ENCODE results near the gene CCDC90B.
"Not testable (repeated sequence)": the region's sequence is repeated elsewhere in the genome, so short reads cannot be mapped to it uniquely, and the experiment has no call there.

The CCDC90B gene, protein sequence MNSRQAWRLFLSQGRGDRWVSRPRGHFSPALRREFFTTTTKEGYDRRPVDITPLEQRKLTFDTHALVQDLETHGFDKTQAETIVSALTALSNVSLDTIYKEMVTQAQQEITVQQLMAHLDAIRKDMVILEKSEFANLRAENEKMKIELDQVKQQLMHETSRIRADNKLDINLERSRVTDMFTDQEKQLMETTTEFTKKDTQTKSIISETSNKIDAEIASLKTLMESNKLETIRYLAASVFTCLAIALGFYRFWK

GRCh38 chr11:83285771-83286528, at the start of gene CCDC90B:
TSS of gene CCDC90B (minus strand) at chr11:83286367. CDS start at chr11:83285972, 395 bp downstream.
- peak; percentile 92 for DNase-seq

DNA sequence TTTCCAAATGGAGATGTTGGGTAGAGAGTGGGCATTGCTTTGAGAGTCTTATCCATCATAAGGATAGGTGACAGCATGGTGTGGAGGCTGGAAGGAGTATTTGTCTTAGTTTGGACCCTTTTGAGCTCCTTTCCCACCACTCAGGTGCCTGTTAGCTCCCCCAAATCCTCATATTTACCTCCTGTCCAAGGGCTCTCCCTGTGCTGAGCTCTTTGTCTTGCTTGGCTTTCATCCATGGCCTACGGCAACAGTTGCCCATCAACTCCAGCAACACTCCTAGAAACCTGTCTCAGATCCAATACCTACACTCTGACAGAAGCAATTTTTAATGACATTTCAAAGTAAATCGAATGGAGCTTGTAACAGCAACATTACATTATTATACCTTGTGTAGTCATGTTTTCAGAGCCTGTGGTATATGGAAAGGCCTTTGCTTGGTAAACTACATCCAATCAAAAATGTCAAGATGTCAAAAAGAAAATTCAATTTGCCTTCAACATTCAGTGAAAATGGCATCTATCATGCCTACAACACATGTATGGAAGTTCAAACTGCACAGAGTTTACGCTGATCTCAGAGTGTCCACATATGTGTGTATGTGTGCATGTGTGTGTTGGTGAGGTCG, 49.4 kb upstream of the CCDC90B start:
- DNase-seq: no peak

- no peak for DNase-seq
Observed at GRCh38 chr11:83330303-83330702, 44.1 kb upstream of the CCDC90B start.

DNA sequence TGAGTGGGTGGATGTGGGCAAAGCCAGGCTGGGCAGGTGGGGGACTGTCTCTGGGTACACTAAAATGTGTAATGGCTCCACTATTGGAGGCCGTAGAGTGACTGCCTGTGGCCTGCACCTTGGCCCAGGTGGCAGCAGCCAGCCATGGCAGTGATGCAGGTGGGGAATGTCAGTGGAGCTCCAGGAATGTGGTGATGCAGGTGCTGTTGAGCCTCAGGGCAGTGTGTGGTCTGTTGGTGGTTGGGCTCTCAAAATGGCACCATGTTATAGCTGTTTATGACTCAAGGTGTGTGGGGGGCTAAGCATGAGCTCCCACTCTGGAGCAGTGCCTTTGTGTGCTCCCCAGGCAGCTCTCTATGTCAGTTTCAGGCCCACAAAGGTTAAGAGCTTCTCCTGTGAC, 40.2 kb upstream of the CCDC90B start:
- no peak for DNase-seq

DNA sequence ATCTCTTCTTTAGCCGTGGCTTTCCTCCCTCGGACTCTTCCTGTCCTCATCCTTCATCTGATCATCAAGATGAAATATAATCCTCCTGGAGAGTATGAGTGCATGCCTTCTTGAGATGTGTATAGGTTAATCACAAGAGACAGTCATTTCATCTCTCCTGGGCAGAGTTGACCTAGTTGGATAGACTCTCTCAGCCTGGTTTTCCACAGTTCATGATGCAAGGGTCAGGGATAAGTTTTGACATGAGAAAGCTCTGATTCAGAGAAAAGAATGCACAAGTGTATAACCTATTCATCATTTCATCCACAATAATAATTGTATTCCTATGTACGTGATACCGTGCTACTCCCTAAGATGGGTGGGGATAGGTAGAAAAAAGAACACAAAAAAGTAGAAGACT, 33.2 kb upstream of the CCDC90B start:
- DNase-seq: no peak

- no peak for DNase-seq
Observed at GRCh38 chr11:83318931-83319330, 32.8 kb upstream of the CCDC90B start.

GRCh38 chr11:83317757-83318690, 31.9 kb upstream of the CCDC90B start:
- DNase-seq: no peak

DNA sequence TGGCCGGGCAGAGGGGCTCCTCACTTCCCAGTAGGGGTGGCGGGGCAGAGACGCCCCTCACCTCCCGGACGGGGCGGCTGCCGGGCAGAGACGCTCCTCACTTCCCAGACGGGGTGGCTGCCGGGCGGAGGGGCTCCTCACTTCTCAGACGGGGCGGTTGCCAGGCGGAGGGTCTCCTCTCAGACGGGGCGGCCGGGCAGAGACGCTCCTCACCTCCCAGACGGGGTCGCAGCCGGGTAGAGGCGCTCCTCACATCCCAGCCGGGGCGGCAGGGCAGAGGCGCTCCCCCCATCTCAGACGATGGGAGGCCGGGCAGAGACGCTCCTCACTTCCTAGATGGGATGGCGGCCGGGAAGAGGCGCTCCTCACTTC, 30.7 kb upstream of the CCDC90B start:
- DNase-seq: not testable (repeated sequence)

GRCh38 chr11:83316143-83316896, 30.2 kb upstream of the CCDC90B start:
- DNase-seq: not testable (repeated sequence)

GRCh38 chr11:83312430-83312829, 26.3 kb upstream of the CCDC90B start:
- DNase-seq: no peak

- DNase-seq: no peak
Observed at GRCh38 chr11:83311701-83312100, 25.5 kb upstream of the CCDC90B start.

DNA sequence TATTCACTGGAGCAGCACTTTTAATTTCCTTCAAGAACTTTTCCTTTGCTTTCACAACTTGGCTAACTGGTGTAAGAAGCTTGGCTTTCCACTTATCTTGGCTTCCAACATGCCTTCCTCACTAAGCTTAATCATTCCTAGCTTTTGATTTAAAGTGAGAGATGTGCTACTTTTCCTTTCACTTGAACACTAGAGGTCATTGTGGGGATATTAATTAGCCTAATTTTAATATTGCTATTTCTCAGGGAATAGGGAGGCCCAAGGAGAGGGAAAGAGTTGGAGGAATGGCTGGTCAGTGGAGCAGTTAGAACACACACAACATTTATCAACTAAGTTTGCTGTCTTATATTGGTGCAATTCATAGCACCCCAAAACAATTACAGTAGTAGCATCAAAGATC, 24.6 kb upstream of the CCDC90B start:
- no peak for DNase-seq

- not testable (repeated sequence) for DNase-seq
Observed at GRCh38 chr11:83308536-83308935, 22.4 kb upstream of the CCDC90B start.

- no peak for DNase-seq
Observed at GRCh38 chr11:83306200-83307080, 20.3 kb upstream of the CCDC90B start.

- DNase-seq: no peak
Observed at GRCh38 chr11:83303316-83303715, 17.1 kb upstream of the CCDC90B start.

GRCh38 chr11:83302151-83302550, 16.0 kb upstream of the CCDC90B start:
- DNase-seq: no peak

GRCh38 chr11:83299681-83300080, 13.5 kb upstream of the CCDC90B start:
- no peak for DNase-seq

DNA sequence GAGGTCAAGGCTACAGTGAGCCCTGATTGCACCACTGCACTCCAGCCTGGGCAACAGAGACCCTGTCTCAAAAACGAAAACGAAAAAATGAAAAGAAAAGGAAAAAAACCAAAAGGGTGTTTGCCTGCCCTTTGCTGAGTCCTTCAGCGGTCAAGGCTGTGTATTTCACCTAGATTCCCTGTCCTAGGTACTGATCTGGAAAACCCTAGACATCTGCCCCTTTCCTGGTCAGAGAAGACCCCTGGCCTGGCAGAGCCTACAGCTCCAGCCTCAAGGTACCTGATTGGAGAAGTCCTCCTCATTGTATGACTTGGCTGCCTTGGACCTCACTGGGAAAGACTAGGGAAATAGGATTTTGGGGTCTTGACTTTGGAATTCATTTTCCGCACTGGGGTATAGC, 8.0 kb upstream of the CCDC90B start:
- no peak for DNase-seq

DNA sequence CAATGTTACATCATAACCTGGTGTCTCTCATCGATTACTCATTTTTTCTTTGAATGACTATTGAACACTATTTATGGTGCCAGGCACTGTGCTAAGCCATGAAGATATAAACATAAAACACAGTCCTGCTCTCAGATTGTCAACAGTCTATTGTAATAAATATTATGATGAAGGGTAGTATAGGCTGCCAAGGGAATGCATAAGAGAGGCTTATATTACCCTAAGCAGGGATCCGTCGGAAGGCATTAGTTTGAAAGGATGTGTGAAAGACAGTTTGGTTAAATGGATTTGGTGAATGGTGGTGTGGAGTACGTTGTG, 7.2 kb upstream of the CCDC90B start:
- DNase-seq: no peak

DNA sequence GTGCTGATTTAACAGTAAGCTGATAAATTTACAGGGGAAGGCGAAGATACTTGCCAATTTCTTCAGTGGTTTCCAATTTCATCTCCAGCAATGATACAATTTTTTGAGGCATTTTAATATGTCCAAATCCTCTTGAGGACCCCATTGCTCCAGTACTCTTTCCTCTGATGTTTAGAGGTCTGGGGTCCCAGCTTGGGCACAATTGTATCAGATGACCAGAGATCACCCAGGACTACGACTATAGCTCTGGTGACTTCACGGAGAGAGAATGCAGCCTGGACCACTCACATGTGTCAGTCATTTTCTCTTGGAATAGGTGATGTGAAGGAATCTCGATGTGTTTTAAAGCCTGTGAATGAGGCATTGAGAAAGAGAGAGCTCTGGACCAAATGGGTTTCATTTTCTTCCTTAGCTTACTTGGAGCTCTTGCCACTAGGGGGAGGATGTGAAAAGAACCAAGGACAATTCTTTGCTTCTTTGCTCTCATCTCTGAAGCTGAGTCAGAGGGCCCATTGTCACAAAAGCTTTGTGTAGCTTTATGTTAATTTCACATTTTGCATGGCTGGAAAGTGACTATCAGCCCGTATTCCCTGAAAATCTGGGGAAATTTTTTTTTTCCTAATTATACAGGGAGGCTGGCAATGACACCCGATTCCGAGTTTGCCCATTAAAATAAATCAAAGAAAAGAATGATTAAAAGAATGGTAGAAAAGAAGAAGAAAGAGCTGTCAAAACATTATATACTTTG, 6.7 kb upstream of the CCDC90B start:
- no peak for DNase-seq

- no peak for DNase-seq
Observed at GRCh38 chr11:83287631-83288030, 1.5 kb upstream of the CCDC90B start.
